Memory B cell (primary cell): ENCODE data around the gene VPS39.
A peak's percentile ranks its signal among the peaks of the same experiment; 100 is the strongest.

Experiments used
- ATAC-seq: fragments of 150-1000 bp; cut with Tn5 transposase; 2 replicates; pipeline ENCODE4 v1.10.0; 2021; ENCODE audit warnings: low read depth, mild to moderate bottlenecking, moderate library complexity
- DNase-seq, 2 donors: peaks; one replicate each; pipeline ENCODE4 v3.0.0; 2022; ENCODE audit warnings: low spot score in 2 of 2
- H3K27ac Mint-ChIP-seq: one replicate; pipeline ENCODE4 v1.8.0; 2022; ENCODE audit warnings: mild to moderate bottlenecking, moderate library complexity, mixed read lengths
- H3K27me3 Mint-ChIP-seq: one replicate; pipeline ENCODE4 v1.8.0; 2022; ENCODE audit warnings: mixed read lengths
- H3K36me3 Mint-ChIP-seq: one replicate; pipeline ENCODE4 v1.8.0; 2022; ENCODE audit warnings: mild to moderate bottlenecking, mixed read lengths
- H3K4me1 Mint-ChIP-seq: one replicate; pipeline ENCODE4 v1.8.0; 2022; ENCODE audit warnings: mixed read lengths
- H3K4me3 Mint-ChIP-seq: one replicate; pipeline ENCODE4 v1.8.0; 2022; ENCODE audit warnings: mild to moderate bottlenecking, moderate library complexity, mixed read lengths
- H3K9me3 Mint-ChIP-seq: one replicate; pipeline ENCODE4 v1.8.0; 2022; ENCODE audit warnings: mixed read lengths

VPS39 gene

GRCh38 chr15:42130246-42130986 lies 77.7 kb downstream of the VPS39 start:
- Mint-ChIP-seq H3K36me3 (no peaks in the 10 kb centered on the region), H3K27me3 (peaks cover 31% of the 10 kb centered on the region), H3K9me3 (no peaks in the 10 kb centered on the region), H3K4me1 (peaks cover 3% of the 10 kb centered on the region), H3K4me3 (no peak overlapping the region), H3K27ac (no peak overlapping the region)
- DNase-seq, result no peak
- ATAC-seq, result no peak

GRCh38 chr15:42129364-42129763 lies 78.7 kb downstream of the VPS39 start:
- no peaks in the 10 kb centered on the region for H3K36me3 Mint-ChIP-seq
- no peak for DNase-seq
- H3K4me1 Mint-ChIP-seq, result peaks cover 3% of the 10 kb centered on the region
- H3K4me3 Mint-ChIP-seq, result no peak overlapping the region
- H3K27ac Mint-ChIP-seq, result no peak overlapping the region
- no peaks in the 10 kb centered on the region for H3K9me3 Mint-ChIP-seq
- peaks cover 31% of the 10 kb centered on the region for H3K27me3 Mint-ChIP-seq
- no peak for ATAC-seq

- Mint-ChIP-seq H3K27me3 (peaks cover 30% of the 10 kb centered on the region), H3K27ac (no peak overlapping the region), H3K36me3 (no peaks in the 10 kb centered on the region), H3K9me3 (no peaks in the 10 kb centered on the region), H3K4me1 (peaks cover 3% of the 10 kb centered on the region), H3K4me3 (no peak overlapping the region)
- no peak for ATAC-seq
- no peak for DNase-seq
These were observed 79.6 kb downstream of the VPS39 start for GRCh38 chr15:42128476-42128875.

- Mint-ChIP-seq H3K4me1 (peaks cover 3% of the 10 kb centered on the region), H3K36me3 (no peaks in the 10 kb centered on the region), H3K4me3 (no peak overlapping the region), H3K9me3 (no peaks in the 10 kb centered on the region), H3K27me3 (peaks cover 9% of the 10 kb centered on the region), H3K27ac (no peak overlapping the region)
- DNase-seq (no peak), ATAC-seq (no peak)
These were observed 84.6 kb downstream of the VPS39 start for GRCh38 chr15:42123546-42123945.

GRCh38 chr15:42121682-42122081 lies 86.4 kb downstream of the VPS39 start:
- no peak overlapping the region for H3K4me3 Mint-ChIP-seq
- H3K27me3 Mint-ChIP-seq, result peaks cover 4% of the 10 kb centered on the region
- H3K27ac Mint-ChIP-seq, result no peak overlapping the region
- no peaks in the 10 kb centered on the region for H3K9me3 Mint-ChIP-seq
- peaks cover 3% of the 10 kb centered on the region for H3K4me1 Mint-ChIP-seq
- H3K36me3 Mint-ChIP-seq, result no peaks in the 10 kb centered on the region
- ATAC-seq, result no peak
- no peak for DNase-seq

- Mint-ChIP-seq H3K27ac (no peak overlapping the region), H3K27me3 (peaks cover 8% of the 10 kb centered on the region), H3K36me3 (peaks cover 2% of the 10 kb centered on the region), H3K4me1 (peaks cover 3% of the 10 kb centered on the region), H3K9me3 (peaks cover 3% of the 10 kb centered on the region), H3K4me3 (no peak overlapping the region)
- DNase-seq, result no peak
- no peak for ATAC-seq
These were observed 87.1 kb downstream of the VPS39 start for GRCh38 chr15:42121021-42121420.

GRCh38 chr15:42120285-42120684 lies 87.8 kb downstream of the VPS39 start:
- DNase-seq (no peak), ATAC-seq (no peak)
- H3K4me1 Mint-ChIP-seq, result peaks cover 3% of the 10 kb centered on the region
- no peak overlapping the region for H3K27ac Mint-ChIP-seq
- H3K9me3 Mint-ChIP-seq, result peaks cover 3% of the 10 kb centered on the region
- H3K27me3 Mint-ChIP-seq, result peaks cover 8% of the 10 kb centered on the region
- H3K4me3 Mint-ChIP-seq, result no peak overlapping the region
- H3K36me3 Mint-ChIP-seq, result peaks cover 2% of the 10 kb centered on the region

- Mint-ChIP-seq H3K36me3 (peaks cover 2% of the 10 kb centered on the region), H3K4me1 (peaks cover 3% of the 10 kb centered on the region), H3K9me3 (peaks cover 3% of the 10 kb centered on the region), H3K4me3 (no peak overlapping the region), H3K27me3 (peaks cover 8% of the 10 kb centered on the region), H3K27ac (no peak overlapping the region)
- no peak for DNase-seq
- ATAC-seq, result no peak
These were observed 88.7 kb downstream of the VPS39 start for GRCh38 chr15:42119446-42119760.

- no peak overlapping the region for H3K4me3 Mint-ChIP-seq
These were observed 89.3 kb downstream of the VPS39 start for GRCh38 chr15:42118650-42119445.

GRCh38 chr15:42111924-42112323 lies 96.2 kb downstream of the VPS39 start:
- no peak overlapping the region for H3K4me3 Mint-ChIP-seq
- no peak overlapping the region for H3K27ac Mint-ChIP-seq
- DNase-seq, result no peak
- H3K4me1 Mint-ChIP-seq, result peaks cover 6% of the 10 kb centered on the region
- H3K9me3 Mint-ChIP-seq, result peaks cover 6% of the 10 kb centered on the region
- ATAC-seq, result no peak
- H3K36me3 Mint-ChIP-seq, result peaks cover 2% of the 10 kb centered on the region
- H3K27me3 Mint-ChIP-seq, result peaks cover 16% of the 10 kb centered on the region

More at GRCh38 chr15:42118650-42119445, 89.3 kb downstream of the VPS39 start:
- H3K4me1 Mint-ChIP-seq, result peaks cover 3% of the 10 kb centered on the region
- H3K27me3 Mint-ChIP-seq, result peaks cover 8% of the 10 kb centered on the region
- no peak overlapping the region for H3K27ac Mint-ChIP-seq
- H3K9me3 Mint-ChIP-seq, result peaks cover 3% of the 10 kb centered on the region
- no peak for DNase-seq
- no peak for ATAC-seq
- peaks cover 2% of the 10 kb centered on the region for H3K36me3 Mint-ChIP-seq

GRCh38 chr15:42110367-42110766 lies 97.7 kb downstream of the VPS39 start:
- Mint-ChIP-seq H3K4me1 (peaks cover 6% of the 10 kb centered on the region), H3K9me3 (peaks cover 4% of the 10 kb centered on the region), H3K27ac (no peak overlapping the region), H3K4me3 (no peak overlapping the region), H3K36me3 (no peaks in the 10 kb centered on the region), H3K27me3 (peaks cover 16% of the 10 kb centered on the region)
- DNase-seq, result no peak
- no peak for ATAC-seq

GRCh38 chr15:42108806-42109205 lies 99.3 kb downstream of the VPS39 start:
- DNase-seq (no peak), ATAC-seq (peak; percentile 49)
- peaks cover 16% of the 10 kb centered on the region for H3K27me3 Mint-ChIP-seq
- no peak overlapping the region for H3K27ac Mint-ChIP-seq
- peaks cover 4% of the 10 kb centered on the region for H3K9me3 Mint-ChIP-seq
- H3K4me1 Mint-ChIP-seq, result peaks cover 6% of the 10 kb centered on the region
- H3K36me3 Mint-ChIP-seq, result no peaks in the 10 kb centered on the region
- H3K4me3 Mint-ChIP-seq, result no peak overlapping the region
